DMS53 treated with DMSO at 0.1 percent for 48 hours (cell line): ENCODE results near the gene CFAP119.

ENCODE experiments used
- DNase-seq: peaks from one replicate; lab custom pipeline; 2025; ENCODE audit not compliant: unreplicated experiment; lab: John Stamatoyannopoulos, UW

The CFAP119 gene

GRCh38 chr16:30741461-30741914 is 20.4 kb downstream of the CFAP119 start:
- DNase-seq, result no peak

- peak; percentile 77 for DNase-seq
Observed at GRCh38 chr16:30740364-30741251, 21.3 kb downstream of the CFAP119 start.

- no peak for DNase-seq
Observed at GRCh38 chr16:30738984-30739951, 22.6 kb downstream of the CFAP119 start.

GRCh38 chr16:30737794-30738648 is 23.8 kb downstream of the CFAP119 start:
- no peak for DNase-seq

- DNase-seq, result no peak
Observed at GRCh38 chr16:30736995-30737793, 24.7 kb downstream of the CFAP119 start.

GRCh38 chr16:30731411-30731810 is 30.5 kb downstream of the CFAP119 start:
- DNase-seq, result no peak

- DNase-seq, result no peak
Observed at GRCh38 chr16:30728899-30729672, 32.8 kb downstream of the CFAP119 start.

- no peak for DNase-seq
Observed at GRCh38 chr16:30728321-30728720, 33.5 kb downstream of the CFAP119 start.

GRCh38 chr16:30725418-30725792 is 36.5 kb downstream of the CFAP119 start:
- no peak for DNase-seq

- DNase-seq, result no peak
Observed at GRCh38 chr16:30724641-30725417, 37.0 kb downstream of the CFAP119 start.

GRCh38 chr16:30723725-30724355 is 38.0 kb downstream of the CFAP119 start:
- no peak for DNase-seq

- DNase-seq, result no peak
Observed at GRCh38 chr16:30722916-30723315, 38.9 kb downstream of the CFAP119 start.

GRCh38 chr16:30722443-30722842 is 39.4 kb downstream of the CFAP119 start:
- DNase-seq, result no peak

- DNase-seq, result peak; percentile 17
Observed at GRCh38 chr16:30721606-30722005, 40.3 kb downstream of the CFAP119 start.

- DNase-seq, result no peak
Observed at GRCh38 chr16:30721167-30721566, 40.7 kb downstream of the CFAP119 start.

GRCh38 chr16:30720694-30721093 is 41.2 kb downstream of the CFAP119 start:
- DNase-seq, result no peak

GRCh38 chr16:30720086-30720485 is 41.8 kb downstream of the CFAP119 start:
- DNase-seq, result no peak
